Dermis blood vessel endothelial cell (primary cell): Measurements from ENCODE around the gene STAG3. TPM values are rescaled to one million over a fixed set of nuclear protein-coding genes. Genes with fewer than 3 reads are reported as not detected.
A peak's percentile ranks its signal among the peaks of the same experiment; 100 is the strongest.
"Not testable (repeated sequence)": the region's sequence is repeated elsewhere in the genome, so short reads cannot be mapped to it uniquely, and the experiment has no call there.

ENCODE experiments used
- DNase-seq: peaks from one replicate; pipeline ENCODE4 v3.0.0; 2010
- total RNA-seq: library from RNA; depleted of rRNA; stranded (reverse); fragments of >200 nt; gene quantifications from 2 replicates; pipeline ENCODE4 v1.2.3, GENCODE V29; 2014

Gene STAG3
- total RNA-seq, 1 donor from 2014 or later, result 0.17 TPM

- no peak for DNase-seq
Observed at GRCh38 chr7:100176096-100177044, 1.3 kb upstream of the STAG3 start.

GRCh38 chr7:100180084-100180483, 2.4 kb downstream of the STAG3 start:
- not testable (repeated sequence) for DNase-seq

- not testable (repeated sequence) for DNase-seq
Observed at GRCh38 chr7:100182616-100183015, 4.9 kb downstream of the STAG3 start.

- not testable (repeated sequence) for DNase-seq
Observed at GRCh38 chr7:100183090-100183489, 5.4 kb downstream of the STAG3 start.

DNA sequence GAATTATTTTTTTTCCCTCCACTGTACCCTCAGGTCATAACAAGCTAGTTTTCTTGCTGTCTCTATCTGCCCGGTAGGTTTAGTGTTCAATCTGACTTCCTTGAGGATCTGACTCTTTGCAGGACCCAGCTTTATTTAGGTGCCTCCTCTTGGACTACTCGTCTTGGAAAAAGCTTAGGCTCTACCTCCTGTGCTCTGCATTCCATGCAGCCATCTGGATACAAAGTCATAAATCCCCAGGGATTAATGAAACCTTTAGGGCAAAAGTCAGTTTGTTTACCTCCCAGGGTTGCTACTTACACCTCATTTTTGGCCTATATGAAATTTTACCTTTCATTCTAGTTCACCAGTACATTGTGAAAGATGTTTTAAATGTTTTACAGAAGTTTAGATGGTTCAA, 8.0 kb downstream of the STAG3 start:
- no peak for DNase-seq

- no peak for DNase-seq
Observed at GRCh38 chr7:100189061-100189460, 11.3 kb downstream of the STAG3 start.

- DNase-seq, result peak; percentile 62
Observed at GRCh38 chr7:100190048-100190711, 12.5 kb downstream of the STAG3 start.

DNA sequence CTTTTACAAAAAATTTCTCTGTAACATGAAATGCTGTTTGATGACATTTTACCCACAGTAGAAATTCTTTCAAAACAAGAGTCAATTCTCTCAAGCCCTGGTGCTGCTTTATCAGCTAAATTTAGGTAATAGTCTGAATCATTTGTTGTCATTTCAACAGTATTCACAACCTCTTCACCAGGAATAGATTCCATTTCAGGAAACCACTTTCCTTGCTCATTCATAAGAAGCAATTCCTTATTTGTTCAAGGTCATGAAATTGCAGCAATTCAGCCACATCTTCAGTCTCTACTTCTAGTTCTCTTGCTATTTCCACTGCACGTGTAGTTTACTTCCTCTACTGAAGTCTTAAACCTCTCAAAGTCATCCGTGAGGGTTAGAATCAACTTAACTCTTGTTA, 14.1 kb downstream of the STAG3 start:
- DNase-seq, result no peak

GRCh38 chr7:100192281-100192862, 14.7 kb downstream of the STAG3 start:
- not testable (repeated sequence) for DNase-seq

GRCh38 chr7:100192969-100193368, 15.3 kb downstream of the STAG3 start:
- no peak for DNase-seq

DNA sequence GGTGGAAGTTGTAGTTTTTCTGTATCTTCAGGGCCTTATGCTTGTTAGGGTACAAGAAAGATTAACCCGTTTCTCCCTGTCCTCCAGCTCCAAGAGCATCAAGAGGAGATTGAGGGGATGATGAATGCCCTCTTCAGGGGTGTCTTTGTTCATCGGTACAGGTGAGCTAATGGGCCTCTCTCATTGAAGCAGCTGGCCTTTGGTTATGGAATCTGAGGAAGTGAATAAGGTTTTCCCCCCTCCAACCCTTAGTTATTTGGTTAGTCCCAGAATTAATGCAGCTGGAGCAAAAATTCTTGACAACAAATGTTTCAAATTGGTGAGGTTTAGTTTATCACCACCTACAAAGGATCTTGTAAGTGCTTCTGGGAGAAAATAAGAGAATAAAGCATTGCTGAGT, 17.5 kb downstream of the STAG3 start:
- DNase-seq, result no peak

GRCh38 chr7:100195901-100196322, 18.2 kb downstream of the STAG3 start:
- not testable (repeated sequence) for DNase-seq

- DNase-seq, result no peak
Observed at GRCh38 chr7:100198266-100198665, 20.5 kb downstream of the STAG3 start.

GRCh38 chr7:100200693-100201092, 23.0 kb downstream of the STAG3 start:
- DNase-seq, result no peak

DNA sequence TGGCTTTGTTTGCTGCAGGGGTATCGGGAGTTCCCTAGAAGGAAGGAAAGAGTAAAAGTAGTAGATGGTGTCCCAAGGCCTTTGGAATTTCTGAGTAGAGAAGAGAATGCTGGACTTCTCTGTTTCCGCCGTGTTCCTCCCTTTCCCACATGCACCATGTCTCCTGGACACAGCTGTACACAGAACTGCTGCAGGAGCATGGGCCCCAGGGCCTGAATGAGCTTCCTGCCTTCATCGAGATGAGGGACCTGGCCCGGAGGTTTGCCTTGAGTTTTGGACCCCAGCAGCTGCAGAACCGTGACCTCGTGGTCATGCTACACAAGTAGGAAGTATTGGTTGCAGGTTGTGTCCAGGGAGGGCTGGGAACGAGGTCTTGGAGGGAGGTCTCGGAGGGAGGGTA, 26.7 kb downstream of the STAG3 start:
- no peak for DNase-seq

- no peak for DNase-seq
Observed at GRCh38 chr7:100208911-100209408, 31.2 kb downstream of the STAG3 start.

DNA sequence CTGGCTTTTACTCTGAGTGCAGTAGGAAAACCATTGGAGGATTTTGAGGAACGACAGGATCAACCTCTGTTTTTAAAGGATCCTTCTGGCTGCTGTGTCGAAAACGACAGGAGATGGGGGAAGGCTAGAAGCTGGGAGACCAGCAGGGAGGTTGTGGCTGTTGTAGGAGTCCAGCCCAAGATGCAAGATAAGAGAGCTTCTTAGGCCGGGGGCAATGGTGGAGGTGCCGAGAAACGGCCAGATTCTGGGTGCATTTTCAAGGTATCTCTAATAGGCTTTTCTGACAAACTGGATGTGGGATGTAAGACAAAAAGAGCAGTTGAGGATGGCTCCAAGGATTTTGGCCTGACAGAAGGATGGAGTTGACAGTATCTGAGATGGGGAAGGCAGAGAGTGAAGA, 31.8 kb downstream of the STAG3 start:
- DNase-seq, result no peak

- no peak for DNase-seq
Observed at GRCh38 chr7:100210805-100211204, 33.1 kb downstream of the STAG3 start.

DNA sequence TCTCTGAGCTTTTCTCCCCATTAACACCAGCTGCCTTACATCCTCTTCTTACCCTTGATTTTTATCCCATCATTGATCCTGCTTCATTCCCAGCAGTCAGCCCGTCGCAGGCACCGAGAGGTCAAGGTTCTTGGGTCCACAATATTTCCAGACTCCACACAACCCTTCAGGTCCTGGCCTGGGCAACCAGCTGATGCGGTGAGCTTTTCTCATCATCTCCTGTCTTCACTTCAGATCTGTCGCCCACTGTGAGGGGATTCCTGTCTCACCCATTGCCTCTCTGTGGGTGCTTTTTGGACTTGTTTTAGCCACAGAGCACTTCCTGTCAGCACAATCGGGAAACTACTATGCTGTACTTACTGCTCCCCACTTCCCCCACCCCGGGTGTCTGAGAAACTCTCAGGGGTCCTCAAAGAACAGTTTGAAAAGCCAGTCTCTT, 33.6 kb downstream of the STAG3 start:
- no peak for DNase-seq

GRCh38 chr7:100212631-100213286, 35.0 kb downstream of the STAG3 start:
- no peak for DNase-seq

- no peak for DNase-seq
Observed at GRCh38 chr7:100213672-100214071, 36.0 kb downstream of the STAG3 start.

DNA sequence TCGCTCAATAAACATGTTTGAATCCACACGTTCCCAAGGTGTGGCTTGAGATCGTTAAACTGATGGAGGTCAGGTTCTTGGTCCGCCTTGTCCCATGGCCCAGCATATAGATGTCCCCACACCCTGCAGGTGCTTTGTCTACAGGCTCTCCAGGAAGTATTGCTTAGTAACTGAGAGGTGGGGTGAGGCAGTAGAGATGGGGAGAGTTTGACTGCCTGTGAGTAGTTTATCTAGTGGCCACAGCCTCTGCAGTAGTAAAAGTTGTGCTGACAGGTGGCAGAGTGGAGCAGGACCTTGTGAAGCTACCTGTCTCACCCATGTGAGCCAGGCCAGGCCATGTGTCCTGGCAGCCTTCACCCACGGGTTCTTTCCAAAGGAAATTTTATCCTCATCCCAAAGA, 36.6 kb downstream of the STAG3 start:
- not testable (repeated sequence) for DNase-seq

- DNase-seq, result peak; percentile 19
Observed at GRCh38 chr7:100215895-100216294, 38.2 kb downstream of the STAG3 start.
